H1 (cell line): ENCODE results near the gene EPHA10. TPM values are rescaled to one million over a fixed set of nuclear protein-coding genes. Genes with fewer than 3 reads are reported as not detected.

Experiments
- SIN3A ChIP-seq, 2 experiments: IDR thresholded peaks in 1 of 2; conservative IDR thresholded peaks in 1 of 2; 2 replicates each; pipeline ENCODE4 v1.6.1; 2011 to 2012; ENCODE audit warnings: low read length in 2 of 2, improper control_type of control experiment in 1 of 2, low read depth in 1 of 2, mild to moderate bottlenecking in 1 of 2
- TAF7 ChIP-seq: optimal IDR thresholded peaks from 2 replicates; pipeline ENCODE3; 2011; ENCODE audit warnings: low read depth, mild to moderate bottlenecking, inconsistent platforms, low read length, moderate library complexity, borderline replicate concordance
- polyA plus RNA-seq, 7 experiments: library from polyadenylated mRNA; depleted of rRNA in 3 of 7; stranded (reverse) in 5 of 7; unstranded in 2 of 7; fragments of >200 nt in 5 of 7; fragments of 200-250 nt in 2 of 7; gene quantifications; 1 replicate in 5 of 7; 2 replicates in 1 of 7; 4 replicates in 1 of 7; pipeline versions ENCODE4 v1.2.1 to v1.2.3, GENCODE V29; 2011 to 2013; ENCODE audit warnings: missing spikeins in 2 of 7, mixed read lengths in 2 of 7
- total RNA-seq: library from RNA; stranded (reverse); fragmentation: NEBNext Ultra II Directional; extraction: Animal tissue kit (Norgen Biotek cat#: 25700); gene quantifications from 2 replicates; pipeline ENCODE4 v1.2.1, GENCODE V29; 2021

The EPHA10 gene
- total and polyA plus RNA-seq, 2 of the 8 experiments (the other 6 are each of a cell fraction or from before 2014, with no cell fraction given), result 0.54 to 1.0 TPM

- TF ChIP-seq SIN3A (conservative IDR thresholded peaks at IDR 0.05 in 1 of 2, IDR thresholded peaks at IDR 0.05 in 1 of 2; ENCODE audit: low read depth in 1 of 2, low read length in 2 of 2) (0 out of 4 replicates have a peak, but pooled peaks of 1 of the 2 experiments have one; percentile 4), TAF7 (no peak)
These were observed 1.2 kb upstream of the EPHA10 start (continued) for GRCh38 chr1:37765916-37766664.
